Measurements from ENCODE around the gene MARCHF10.

The MARCHF10 gene

GRCh38 chr17:62722625-62723024 lies 85.5 kb downstream of the MARCHF10 start:
- TF ChIP-seq ZFX (IDR thresholded peaks at IDR 0.05) (no peak), CTCF (conservative IDR thresholded peaks at IDR 0.05) (no peak)
- H3K27ac ChIP-seq: no peak overlapping the region

- no peak overlapping the region for H3K27ac ChIP-seq
- TF ChIP-seq CTCF (conservative IDR thresholded peaks at IDR 0.05): no peak; the same call in 1 of the 2 replicates
- no peak for TF ChIP-seq ZFX (IDR thresholded peaks at IDR 0.05)
Measured at GRCh38 chr17:62720126-62720850, 87.8 kb downstream of the MARCHF10 start.

GRCh38 chr17:62719586-62719985 lies 88.5 kb downstream of the MARCHF10 start:
- H3K27ac ChIP-seq: no peak overlapping the region
- TF ChIP-seq ZFX (IDR thresholded peaks at IDR 0.05) (no peak), CTCF (conservative IDR thresholded peaks at IDR 0.05) (no peak)

GRCh38 chr17:62718429-62718828 lies 89.7 kb downstream of the MARCHF10 start:
- peak overlapping the region; percentile 7; the same call in 1 of the 2 replicates for H3K27ac ChIP-seq
- TF ChIP-seq CTCF (conservative IDR thresholded peaks at IDR 0.05) (no peak), ZFX (IDR thresholded peaks at IDR 0.05) (no peak)

- H3K27ac ChIP-seq: peak overlapping the region; percentile 7
- no peak for TF ChIP-seq ZFX (IDR thresholded peaks at IDR 0.05)
- TF ChIP-seq CTCF (conservative IDR thresholded peaks at IDR 0.05): no peak
Measured at GRCh38 chr17:62717889-62718288, 90.2 kb downstream of the MARCHF10 start.

- H3K27ac ChIP-seq: peak overlapping the region; percentile 7
- no peak for TF ChIP-seq ZFX (IDR thresholded peaks at IDR 0.05)
- no peak for TF ChIP-seq CTCF (conservative IDR thresholded peaks at IDR 0.05)
Measured at GRCh38 chr17:62717589-62717855, 90.6 kb downstream of the MARCHF10 start.

- H3K27ac ChIP-seq: peak overlapping the region; percentile 7
- TF ChIP-seq ZFX (IDR thresholded peaks at IDR 0.05): no peak
- TF ChIP-seq CTCF (conservative IDR thresholded peaks at IDR 0.05): no peak
Measured at GRCh38 chr17:62716834-62717588, 91.1 kb downstream of the MARCHF10 start.
